Stomach (tissue), 4 donors: Measurements from ENCODE around the gene RER1.

Experiments used
- CTCF ChIP-seq, 7 experiments: fragments of 450-650 bp in 4 of 7; fragments of 200-600 bp in 3 of 7; sonication (generic) in 3 of 7; IDR thresholded peaks; one replicate each; pipeline ENCODE4 v1.5.1; 2016 to 2019; ENCODE audit warnings: antibody characterized with exemption in 7 of 7, control low read depth in 2 of 7, mild to moderate bottlenecking in 1 of 7
- POLR2A ChIP-seq, 4 donors: fragments of 450-650 bp; IDR thresholded peaks; one replicate each; pipeline ENCODE4 v1.6.1; 2016; ENCODE audit warnings: antibody characterized with exemption in 4 of 4, control low read depth in 2 of 4, mild to moderate bottlenecking in 1 of 4, moderate library complexity in 1 of 4

GRCh38 chr1:2356911-2357845 is 34.5 kb upstream of the RER1 start:
- TF ChIP-seq CTCF (IDR thresholded peaks at IDR 0.05): no peak
- no peak for TF ChIP-seq POLR2A (IDR thresholded peaks at IDR 0.05)
